HG03066 (cell line): Measurements from ENCODE around the gene KIRREL3.

Source experiments
- ATAC-seq: cut with Tn5 transposase; IDR thresholded peaks from one replicate; pipeline ENCODE4 v1.9.1; 2021; ENCODE audit warnings: low read depth; ENCODE audit not compliant: unreplicated experiment

KIRREL3 gene

GRCh38 chr11:126838779-126839178 lies 161.8 kb downstream of the KIRREL3 start:
- no peak for ATAC-seq

DNA sequence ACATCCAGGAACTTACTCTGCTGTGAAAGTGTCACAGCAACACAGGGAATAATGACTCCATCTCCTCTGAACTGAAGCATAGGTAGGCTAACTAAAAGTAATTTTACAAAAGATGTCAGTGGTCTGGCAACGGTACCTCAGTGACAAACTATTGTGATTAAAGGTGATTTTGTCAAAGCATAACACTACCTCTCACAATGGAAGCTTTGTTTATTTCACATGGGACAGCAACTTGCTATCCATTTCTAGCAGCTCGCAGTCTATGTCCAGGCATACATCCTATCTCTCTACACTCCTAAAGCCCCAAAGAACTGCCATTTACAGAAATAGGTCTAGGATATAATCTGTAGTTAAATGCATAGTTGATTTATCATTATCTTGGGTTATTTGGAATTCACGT lies 163.0 kb downstream of the KIRREL3 start:
- ATAC-seq: no peak

DNA sequence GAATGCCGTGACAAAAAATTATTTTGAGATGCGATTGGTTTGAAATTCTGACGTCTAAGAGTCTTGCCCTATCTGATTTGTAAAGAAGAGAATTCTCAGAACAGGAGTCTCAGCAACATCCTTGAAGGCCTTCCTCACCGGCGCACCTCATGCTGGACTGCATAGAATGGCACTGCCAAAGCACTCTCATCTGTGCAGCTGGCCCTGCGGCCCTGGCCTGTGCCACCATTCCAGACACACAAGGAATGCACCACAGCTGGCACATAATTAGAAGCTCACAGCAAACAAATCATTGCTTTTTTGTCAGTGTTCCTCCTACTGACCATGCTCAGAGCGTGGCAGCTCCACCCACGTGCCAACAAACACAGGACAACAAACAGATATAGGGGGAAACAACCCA lies 166.0 kb downstream of the KIRREL3 start:
- no peak for ATAC-seq

DNA sequence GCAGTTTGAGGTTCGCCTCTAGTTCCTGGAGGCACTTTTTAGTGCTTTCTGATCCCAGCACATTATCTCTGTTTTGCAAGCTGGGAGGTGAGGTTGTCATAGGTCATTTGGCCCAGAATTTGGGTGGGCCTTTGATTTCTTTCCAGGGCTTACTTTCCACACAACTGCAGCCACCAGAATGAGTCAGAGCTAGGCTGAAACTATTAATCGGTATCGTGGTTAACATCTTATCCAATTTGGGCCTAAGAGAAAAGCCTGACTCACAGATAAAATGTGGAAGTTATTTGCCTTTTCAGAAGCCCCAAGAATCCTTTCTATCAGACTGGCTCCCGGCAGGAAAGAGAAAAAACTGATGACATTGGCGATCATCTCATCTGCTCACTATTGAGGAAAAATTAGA lies 166.4 kb downstream of the KIRREL3 start:
- no peak for ATAC-seq

DNA sequence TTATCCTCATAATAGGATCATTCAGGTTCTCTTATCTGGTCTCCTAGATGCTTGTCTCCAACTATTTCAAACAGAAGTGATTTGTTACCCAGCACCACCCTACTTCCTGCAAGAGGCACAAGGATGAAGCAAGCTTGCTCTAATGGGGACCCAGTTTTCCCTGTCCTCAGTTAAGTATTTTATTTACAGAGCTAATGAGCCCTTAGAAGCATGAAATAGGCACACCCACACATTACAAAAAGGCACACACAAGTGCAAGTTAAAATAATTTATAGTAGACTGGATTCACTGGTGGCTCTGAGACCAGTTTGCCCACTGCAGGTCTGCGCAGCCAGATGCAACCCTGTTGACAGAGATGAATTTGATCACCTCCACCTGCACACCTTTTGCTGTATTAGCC lies 167.5 kb downstream of the KIRREL3 start:
- no peak for ATAC-seq

DNA sequence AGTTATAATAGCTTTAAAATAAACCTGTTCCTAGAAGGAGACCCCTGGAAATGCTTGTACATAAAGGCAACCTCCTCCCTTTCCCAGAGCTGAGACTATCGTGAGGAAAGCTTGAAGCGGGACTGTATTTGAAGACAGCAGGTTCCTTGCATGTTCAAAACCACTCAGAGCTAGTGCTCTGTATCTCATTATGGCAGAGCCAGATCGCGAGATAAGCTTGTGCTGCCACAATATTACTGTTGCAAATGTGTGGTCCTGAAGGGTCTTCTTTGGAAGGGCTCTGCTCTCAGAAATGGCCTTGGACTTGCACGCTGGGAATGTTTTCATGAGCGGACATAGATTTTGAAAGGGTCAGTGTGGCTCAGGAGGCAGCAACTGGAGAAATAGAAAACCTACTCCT lies 168.2 kb downstream of the KIRREL3 start:
- no peak for ATAC-seq

DNA sequence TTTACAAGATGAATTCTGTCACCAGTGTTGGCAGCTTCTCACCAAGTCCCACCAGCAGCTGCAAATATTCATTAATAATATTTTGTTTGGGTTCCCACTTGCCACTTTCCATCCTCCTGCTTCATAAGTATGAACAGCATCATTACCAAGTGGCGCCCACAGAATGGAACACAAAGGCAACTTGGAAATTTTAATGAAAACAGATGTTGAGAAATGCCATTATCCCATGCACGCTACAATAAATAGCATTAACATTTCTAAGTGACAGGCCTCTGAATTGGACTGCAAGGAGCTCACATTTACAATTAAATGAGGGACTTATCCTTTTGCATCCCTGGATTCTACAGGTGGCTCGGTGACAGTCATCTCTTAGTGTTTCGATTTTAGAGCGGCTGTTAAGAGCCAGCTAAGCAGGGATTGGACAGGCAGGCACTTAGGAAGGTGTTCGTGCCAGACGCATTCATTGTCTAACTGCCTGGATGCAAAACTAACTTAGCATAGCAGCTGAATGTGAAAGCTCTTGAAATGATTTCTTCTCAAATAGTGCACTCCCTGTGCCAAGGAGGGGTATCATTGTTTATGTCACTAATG lies 170.3 kb downstream of the KIRREL3 start:
- no peak for ATAC-seq

GRCh38 chr11:126829716-126830115 lies 170.9 kb downstream of the KIRREL3 start:
- no peak for ATAC-seq

- no peak for ATAC-seq
These were observed 176.4 kb downstream of the KIRREL3 start for GRCh38 chr11:126824035-126824607.

DNA sequence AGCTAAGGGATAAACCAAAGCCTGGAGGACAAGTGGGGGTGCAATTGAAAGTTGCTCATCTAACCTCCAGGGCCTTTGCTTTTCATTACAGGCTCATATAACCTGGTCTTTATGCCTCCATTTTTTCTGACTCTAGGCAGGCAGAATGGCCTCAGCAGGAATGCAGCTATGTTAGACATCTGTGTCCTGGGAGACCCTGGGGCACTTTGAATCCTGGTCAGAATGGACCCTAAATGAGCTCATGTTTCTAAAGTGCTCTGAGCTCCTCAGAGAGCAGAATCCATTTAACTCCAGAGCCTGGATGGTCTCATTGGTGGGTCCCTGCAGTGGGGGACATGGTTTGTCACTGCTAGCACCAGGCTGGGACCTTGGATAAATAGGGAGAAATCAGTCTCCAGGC lies 177.3 kb downstream of the KIRREL3 start:
- ATAC-seq: no peak

DNA sequence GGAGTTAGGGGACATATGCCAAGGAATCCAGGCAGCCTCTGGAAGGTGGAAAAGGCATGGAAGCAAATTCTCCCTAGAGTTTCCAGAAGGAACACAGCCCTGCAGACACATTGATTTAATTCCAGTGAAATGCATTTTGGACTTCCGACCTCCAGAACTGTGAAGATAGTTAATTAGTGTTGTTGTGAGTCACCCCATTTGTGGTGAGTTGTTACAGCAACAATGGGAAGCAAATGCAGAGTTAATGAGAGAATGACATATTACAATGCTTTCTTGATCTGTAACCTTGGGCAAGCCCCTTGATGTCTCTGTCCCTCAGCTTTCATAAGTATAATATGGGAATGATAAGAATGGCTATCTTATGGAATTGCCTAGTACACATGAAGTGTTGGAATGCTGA lies 178.7 kb downstream of the KIRREL3 start:
- no peak for ATAC-seq

- no peak for ATAC-seq
These were observed 181.4 kb downstream of the KIRREL3 start for GRCh38 chr11:126819194-126819593.

GRCh38 chr11:126817523-126818450 lies 182.8 kb downstream of the KIRREL3 start:
- no peak for ATAC-seq

DNA sequence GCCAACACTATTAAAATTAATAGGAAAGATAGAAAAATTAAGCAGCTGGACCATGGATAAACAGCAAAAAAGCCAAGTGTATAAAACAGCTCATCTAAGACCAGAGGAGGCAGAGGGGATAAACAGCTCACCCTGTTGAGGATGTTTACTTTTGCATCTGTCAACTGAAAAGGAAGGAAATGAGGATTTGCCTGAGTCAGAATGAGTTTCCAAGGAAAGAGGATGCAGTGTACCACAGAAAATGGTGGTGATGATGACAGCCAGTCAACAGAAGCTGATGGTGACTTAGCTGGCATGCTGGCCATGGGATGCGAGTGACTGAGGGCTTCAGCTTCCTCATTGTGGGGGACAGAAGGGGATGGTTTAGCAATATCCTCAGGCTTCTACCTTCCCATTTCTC lies 183.5 kb downstream of the KIRREL3 start:
- ATAC-seq: no peak

GRCh38 chr11:126816645-126817044 lies 183.9 kb downstream of the KIRREL3 start:
- no peak for ATAC-seq

- ATAC-seq: no peak
These were observed 185.5 kb downstream of the KIRREL3 start for GRCh38 chr11:126815111-126815510.

DNA sequence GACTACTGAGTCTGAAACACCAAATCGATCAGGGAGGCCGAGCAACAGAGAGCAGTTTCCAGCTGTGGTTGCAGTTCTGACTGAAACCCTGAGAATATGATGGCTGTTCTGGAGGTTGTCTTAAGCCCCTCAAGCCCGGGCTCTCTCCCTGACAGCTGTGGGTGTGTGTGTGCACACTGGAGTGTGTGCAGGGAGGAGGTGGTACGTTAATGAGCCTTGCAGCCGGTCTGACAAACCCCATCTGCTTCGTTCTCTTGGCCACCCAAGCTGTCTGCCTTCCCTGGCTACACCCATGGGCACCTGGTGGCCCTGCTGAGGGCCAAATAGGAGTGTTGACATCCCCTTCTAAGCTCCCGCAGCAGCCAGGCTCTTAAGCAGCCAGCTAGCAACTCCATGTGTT lies 189.8 kb downstream of the KIRREL3 start:
- ATAC-seq: no peak

DNA sequence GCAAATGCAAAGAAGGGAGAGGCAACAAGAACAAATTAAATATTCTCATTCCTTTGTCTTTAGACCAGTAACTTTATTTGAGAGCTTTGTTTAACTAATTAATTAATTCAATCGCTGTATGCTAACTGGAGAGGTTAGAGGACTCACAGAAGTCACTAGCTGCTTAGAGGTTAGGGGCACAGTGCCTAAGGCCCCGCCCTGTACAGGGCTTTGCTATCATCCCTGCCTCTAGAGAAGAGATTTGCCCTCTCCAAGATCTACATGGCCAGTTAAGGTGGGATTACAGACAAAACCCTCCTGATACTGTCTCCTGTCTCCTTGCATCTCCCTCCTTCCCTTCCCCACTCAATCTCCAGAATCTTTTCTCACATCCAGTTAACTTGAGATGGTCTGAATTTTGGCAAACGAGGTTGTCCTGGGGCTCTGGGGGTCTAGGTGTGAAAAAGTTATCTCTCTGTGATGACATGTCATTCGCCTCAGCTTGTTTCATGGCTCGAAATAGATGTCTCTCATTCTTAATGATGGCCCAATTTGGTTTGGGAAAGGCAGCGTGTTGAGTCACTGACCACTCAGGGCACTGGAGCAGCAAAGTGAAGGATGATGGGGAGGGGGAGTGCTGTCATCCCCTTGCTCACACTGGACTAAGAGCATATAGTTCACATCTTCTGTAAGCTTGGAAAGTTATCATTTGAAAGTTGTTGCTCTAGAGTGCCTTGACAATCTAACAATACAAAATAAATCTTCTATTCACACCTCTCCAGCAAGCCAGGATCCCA lies 190.9 kb downstream of the KIRREL3 start:
- no peak for ATAC-seq

- ATAC-seq: no peak
These were observed 191.7 kb downstream of the KIRREL3 start for GRCh38 chr11:126808836-126809235.

GRCh38 chr11:126808296-126808695 lies 192.3 kb downstream of the KIRREL3 start:
- ATAC-seq: no peak

GRCh38 chr11:126805870-126806269 lies 194.7 kb downstream of the KIRREL3 start:
- ATAC-seq: no peak
